Stimulated activated naive CD8-positive, alpha-beta T cell treated with anti-CD3 and anti-CD28 coated beads, Interleukin-15, amount 100 ng/mL, for 72 hours (primary cell): ENCODE measurements around the gene RNASE11.
A peak's percentile ranks its signal among the peaks of the same experiment; 100 is the strongest.
"Not testable (repeated sequence)": the region's sequence is repeated elsewhere in the genome, so short reads cannot be mapped to it uniquely, and the experiment has no call there.

ENCODE experiments used
- ATAC-seq: fragments of 150-1000 bp; cut with Tn5 transposase; 2 replicates; pipeline ENCODE4 v1.10.0; 2021; ENCODE audit warnings: mild to moderate bottlenecking, moderate library complexity
- DNase-seq, 2 donors: peaks; one replicate each; pipeline ENCODE4 v3.0.0; 2021 to 2022
- H3K27ac Mint-ChIP-seq, 2 donors: one replicate each; pipeline ENCODE4 v1.8.0; 2022; ENCODE audit warnings: mild to moderate bottlenecking in 2 of 2, mixed read lengths in 2 of 2, moderate library complexity in 2 of 2
- H3K27me3 Mint-ChIP-seq: one replicate; pipeline ENCODE4 v1.8.0; 2022; ENCODE audit warnings: mixed read lengths
- H3K4me1 Mint-ChIP-seq: one replicate; pipeline ENCODE4 v1.8.0; 2022; ENCODE audit warnings: mild to moderate bottlenecking, mixed read lengths
- H3K4me3 Mint-ChIP-seq, 2 donors: one replicate each; pipeline ENCODE4 v1.8.0; 2022; ENCODE audit warnings: mild to moderate bottlenecking in 2 of 2, mixed read lengths in 2 of 2, moderate library complexity in 1 of 2
- H3K9me3 Mint-ChIP-seq, 2 donors: one replicate each; pipeline ENCODE4 v1.8.0; 2022; ENCODE audit warnings: mixed read lengths in 2 of 2

RNASE11 gene

DNA sequence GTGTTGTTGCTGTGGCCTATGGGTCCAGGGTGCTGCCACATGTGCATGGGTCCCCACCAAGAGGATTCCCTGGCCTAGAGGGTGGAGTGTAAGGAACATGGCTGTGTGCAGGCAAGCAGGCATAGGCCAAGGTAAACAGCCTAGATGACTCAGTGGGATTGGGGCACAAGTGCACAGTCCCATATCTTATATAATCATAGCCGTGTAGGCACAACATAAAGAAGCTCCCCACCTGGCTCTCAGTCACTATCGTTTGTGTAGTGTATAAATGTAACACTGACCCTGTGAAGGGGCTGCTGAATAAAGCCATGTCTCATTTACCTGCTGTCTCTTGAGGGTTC is 19.1 kb upstream of the RNASE11 start:
- Mint-ChIP-seq H3K4me1 (peaks cover 6% of the 10 kb centered on the region), H3K4me3 (no peak overlapping the region), H3K27ac (no peak overlapping the region), H3K9me3 (no peaks in the 10 kb centered on the region), H3K27me3 (no peaks in the 10 kb centered on the region)
- no peak for DNase-seq
- no peak for ATAC-seq

DNA sequence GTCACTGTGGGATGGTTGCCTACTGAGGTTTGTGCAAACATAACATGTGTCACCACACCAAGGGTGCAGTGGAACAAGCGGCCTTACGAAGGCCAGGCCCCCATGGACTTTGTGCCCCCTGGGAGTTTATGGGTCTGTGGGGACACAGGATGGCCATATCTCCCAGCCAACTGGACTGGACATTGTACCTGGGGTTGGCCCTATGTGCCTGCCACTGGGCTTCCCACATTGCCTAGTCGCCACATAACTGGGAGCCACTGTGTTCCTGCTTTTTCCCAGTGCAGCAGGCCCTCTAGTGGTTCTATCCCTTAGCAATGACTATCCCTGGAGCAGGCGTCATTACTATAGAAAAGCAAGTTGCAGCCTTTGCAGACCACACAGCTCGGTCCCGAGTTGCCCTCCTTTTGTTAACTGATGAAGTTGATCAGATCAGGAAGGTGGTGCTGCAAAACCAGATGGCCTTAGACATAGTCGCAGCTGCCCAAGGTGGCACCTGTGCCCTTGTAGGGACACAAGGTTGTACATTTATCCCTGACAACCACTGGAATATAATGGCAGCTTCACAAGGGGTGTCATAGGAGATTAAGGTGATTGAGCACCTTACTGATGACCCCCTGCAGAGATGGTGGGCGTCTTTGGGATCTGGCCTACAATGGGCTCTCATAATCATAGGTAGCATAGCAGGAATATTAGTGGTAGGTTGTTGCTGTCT is 18.5 kb upstream of the RNASE11 start:
- Mint-ChIP-seq H3K4me3 (no peak overlapping the region), H3K27me3 (no peaks in the 10 kb centered on the region), H3K9me3 (no peaks in the 10 kb centered on the region), H3K27ac (no peak overlapping the region), H3K4me1 (peaks cover 6% of the 10 kb centered on the region)
- no peak for DNase-seq
- no peak for ATAC-seq

DNA sequence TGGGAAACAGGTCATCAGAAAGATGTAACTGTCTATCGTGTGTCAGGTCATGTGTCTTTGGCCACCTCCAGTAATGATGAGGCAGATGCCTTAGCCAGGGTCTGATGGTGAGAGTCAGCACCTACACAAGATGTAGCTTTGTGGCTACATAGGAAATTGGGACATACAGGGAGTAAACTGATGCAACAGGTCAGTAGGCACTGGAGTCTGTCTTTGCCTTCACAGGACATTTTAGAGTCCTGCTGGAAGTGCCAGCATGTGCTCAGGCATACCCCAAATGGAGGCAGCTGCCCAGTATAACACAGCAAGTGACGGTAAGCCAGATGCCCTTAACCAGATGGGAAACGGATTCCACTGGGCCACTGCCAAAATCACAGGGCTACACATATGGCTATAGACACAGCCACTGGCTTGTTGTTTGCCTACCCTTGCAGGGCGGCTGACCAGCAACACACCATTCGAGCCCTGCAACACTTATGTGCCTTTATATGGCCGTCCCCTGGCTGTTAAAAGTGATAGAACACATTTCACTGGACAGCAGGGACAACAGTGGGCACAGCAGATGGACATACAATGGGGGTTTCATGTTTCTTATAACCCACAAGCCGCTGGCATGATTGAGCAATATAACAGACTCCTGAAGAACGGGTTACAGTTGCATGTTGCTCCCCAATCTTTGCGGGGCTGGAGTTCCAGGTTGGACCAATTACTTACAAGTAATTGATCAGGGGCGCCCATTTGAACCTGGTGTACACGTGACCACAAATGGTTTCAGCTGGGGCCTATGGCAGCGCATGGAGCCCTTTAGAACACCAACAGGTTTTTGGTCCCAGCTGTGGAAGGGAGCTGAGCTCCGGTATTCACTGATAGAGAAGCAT is 16.3 kb upstream of the RNASE11 start:
- DNase-seq (no peak), ATAC-seq (no peak)
- H3K4me3 Mint-ChIP-seq = no peak overlapping the region
- no peaks in the 10 kb centered on the region for H3K27me3 Mint-ChIP-seq
- no peak overlapping the region for H3K27ac Mint-ChIP-seq
- peaks cover 6% of the 10 kb centered on the region for H3K4me1 Mint-ChIP-seq
- H3K9me3 Mint-ChIP-seq = no peaks in the 10 kb centered on the region

GRCh38 chr14:20602583-20602982 is 14.8 kb upstream of the RNASE11 start:
- Mint-ChIP-seq H3K4me1 (no peaks in the 10 kb centered on the region), H3K4me3 (no peak overlapping the region), H3K27me3 (no peaks in the 10 kb centered on the region), H3K27ac (no peak overlapping the region), H3K9me3 (no peaks in the 10 kb centered on the region)
- DNase-seq (no peak), ATAC-seq (no peak)

- Mint-ChIP-seq H3K4me3 (no peak overlapping the region), H3K27ac (no peak overlapping the region), H3K4me1 (no peaks in the 10 kb centered on the region), H3K27me3 (no peaks in the 10 kb centered on the region), H3K9me3 (no peaks in the 10 kb centered on the region)
- ATAC-seq = no peak
- no peak for DNase-seq
Observed at GRCh38 chr14:20601522-20601921, 13.7 kb upstream of the RNASE11 start.

GRCh38 chr14:20597108-20597507 is 9.3 kb upstream of the RNASE11 start:
- Mint-ChIP-seq H3K4me3 (no peak overlapping the region), H3K27ac (no peak overlapping the region), H3K27me3 (no peaks in the 10 kb centered on the region), H3K9me3 (no peaks in the 10 kb centered on the region), H3K4me1 (no peaks in the 10 kb centered on the region)
- DNase-seq (no peak), ATAC-seq (no peak)

DNA sequence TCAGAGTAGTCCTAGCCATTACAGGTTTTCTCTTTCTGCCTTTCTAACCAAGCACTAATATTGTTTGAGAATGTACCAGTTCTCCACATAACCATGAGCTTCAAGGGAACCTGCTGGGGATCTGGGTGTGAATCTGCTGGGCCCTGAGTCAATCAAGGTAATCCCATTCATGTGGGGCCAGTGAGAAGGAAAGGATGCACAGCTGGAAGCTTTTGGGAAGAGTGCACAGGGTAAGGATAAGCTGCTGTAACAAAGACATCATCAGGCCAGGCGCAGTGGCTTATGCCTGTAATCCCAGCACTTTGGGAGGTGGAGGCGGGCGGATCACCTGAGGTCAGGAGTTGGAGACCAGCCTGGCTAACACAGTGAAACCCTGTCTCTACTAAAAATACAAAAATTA is 7.9 kb upstream of the RNASE11 start:
- not testable (repeated sequence) for H3K27ac Mint-ChIP-seq, H3K27me3 Mint-ChIP-seq, H3K9me3 Mint-ChIP-seq, DNase-seq, H3K4me1 Mint-ChIP-seq, H3K4me3 Mint-ChIP-seq, ATAC-seq

- H3K27me3 Mint-ChIP-seq = no peaks in the 10 kb centered on the region
- H3K9me3 Mint-ChIP-seq = no peaks in the 10 kb centered on the region
- H3K4me1 Mint-ChIP-seq = no peaks in the 10 kb centered on the region
- H3K27ac Mint-ChIP-seq = no peak overlapping the region
- peak overlapping the region in 1 of 2 donors; percentile 6 for H3K4me3 Mint-ChIP-seq
- DNase-seq = no peak
- no peak for ATAC-seq
Observed at GRCh38 chr14:20592574-20592973, 4.8 kb upstream of the RNASE11 start.

- ATAC-seq = no peak
- no peak within 1 kb of the TSS for H3K27ac Mint-ChIP-seq
- no peaks in the 10 kb centered on the region for H3K4me1 Mint-ChIP-seq
- no peaks in the 10 kb centered on the region for H3K9me3 Mint-ChIP-seq
- H3K27me3 Mint-ChIP-seq = no peaks in the 10 kb centered on the region
- no peak within 1 kb of the TSS for H3K4me3 Mint-ChIP-seq
- no peak for DNase-seq
Observed at GRCh38 chr14:20591235-20591634, 3.4 kb upstream of the RNASE11 start, which contains the start of gene RNASE12. TSS of gene RNASE12 (minus strand) at chr14:20591376. CDS start at chr14:20590723, 653 bp downstream.

DNA sequence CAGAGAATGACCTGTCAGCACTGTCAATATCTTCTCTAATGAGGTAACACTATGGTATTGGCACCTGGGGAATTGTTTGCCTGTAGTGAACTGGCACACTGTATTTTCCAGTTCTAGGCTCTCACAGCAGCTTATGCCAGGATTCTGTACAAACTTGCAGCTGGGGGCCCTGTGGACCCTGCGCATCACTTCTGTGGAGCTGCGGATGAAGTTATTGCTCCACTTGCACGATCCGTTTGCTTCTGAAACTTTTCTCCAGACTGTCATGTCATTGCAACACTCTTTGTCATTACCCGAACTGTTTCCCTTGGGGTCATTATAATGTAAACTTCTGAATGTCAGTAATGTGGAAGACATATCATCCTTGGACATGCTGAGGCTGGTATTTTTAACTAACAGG is 3.9 kb downstream of the RNASE11 start:
- H3K9me3 Mint-ChIP-seq = no peaks in the 10 kb centered on the region
- H3K27me3 Mint-ChIP-seq = no peaks in the 10 kb centered on the region
- H3K4me3 Mint-ChIP-seq = no peak overlapping the region
- H3K4me1 Mint-ChIP-seq = no peaks in the 10 kb centered on the region
- DNase-seq (no peak), ATAC-seq (no peak)
- H3K27ac Mint-ChIP-seq = no peak overlapping the region

GRCh38 chr14:20583142-20583541 is 4.7 kb downstream of the RNASE11 start:
- no peak for ATAC-seq
- Mint-ChIP-seq H3K4me1 (no peaks in the 10 kb centered on the region), H3K9me3 (no peaks in the 10 kb centered on the region), H3K27me3 (no peaks in the 10 kb centered on the region), H3K27ac (no peak overlapping the region), H3K4me3 (no peak overlapping the region)
- DNase-seq = no peak

DNA sequence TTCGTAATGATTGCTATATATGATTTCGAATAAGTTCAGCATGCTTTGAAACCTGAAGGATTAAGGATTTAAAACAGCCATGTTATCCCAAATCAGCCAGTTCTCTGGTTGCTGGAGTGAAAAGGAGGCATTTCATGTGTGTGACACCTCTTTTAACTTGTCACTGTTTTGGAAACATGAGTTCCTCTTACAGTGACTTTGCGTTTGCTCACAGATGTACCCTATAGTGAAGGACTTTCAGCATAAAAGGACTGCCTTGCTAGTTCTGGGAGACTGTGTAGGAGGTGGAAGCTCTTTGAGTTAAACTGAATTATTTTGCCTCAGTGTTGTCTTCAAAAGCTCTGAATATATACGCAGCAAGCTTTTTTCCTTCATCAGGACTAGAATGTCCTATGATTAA is 7.6 kb downstream of the RNASE11 start:
- ATAC-seq = no peak
- H3K27me3 Mint-ChIP-seq = no peaks in the 10 kb centered on the region
- H3K4me3 Mint-ChIP-seq = no peak overlapping the region

GRCh38 chr14:20578784-20579502 is 8.9 kb downstream of the RNASE11 start:
- no peak for ATAC-seq
- H3K27me3 Mint-ChIP-seq = no peaks in the 10 kb centered on the region
- no peaks in the 10 kb centered on the region for H3K9me3 Mint-ChIP-seq
- H3K4me1 Mint-ChIP-seq = no peaks in the 10 kb centered on the region
- no peak overlapping the region for H3K27ac Mint-ChIP-seq
- no peak for DNase-seq
- H3K4me3 Mint-ChIP-seq = no peak overlapping the region

More for the DNA sequence above, 7.6 kb downstream of the RNASE11 start:
- Mint-ChIP-seq H3K27ac (no peak overlapping the region), H3K4me1 (no peaks in the 10 kb centered on the region), H3K9me3 (no peaks in the 10 kb centered on the region)
- no peak for DNase-seq

DNA sequence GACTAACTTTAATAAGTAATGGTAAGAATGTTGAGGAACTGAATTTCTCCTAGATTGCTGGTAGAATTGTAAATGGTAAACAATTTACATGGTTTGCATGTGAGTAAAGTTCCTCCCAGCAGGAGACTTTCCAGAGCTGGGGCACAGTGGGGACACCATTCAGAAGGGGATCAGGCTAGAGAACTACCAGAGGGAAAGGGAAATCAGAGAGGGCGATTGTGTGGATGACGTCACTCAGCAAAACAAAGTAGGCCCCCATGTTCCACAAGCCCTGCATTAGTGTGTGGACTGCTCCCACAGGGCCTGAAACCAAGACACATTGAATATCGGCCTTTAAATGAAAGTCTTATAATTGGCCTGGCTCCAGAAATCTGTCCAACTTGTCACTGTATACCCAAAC is 9.5 kb downstream of the RNASE11 start:
- H3K27ac Mint-ChIP-seq = no peak overlapping the region
- no peaks in the 10 kb centered on the region for H3K27me3 Mint-ChIP-seq
- DNase-seq = no peak
- H3K4me3 Mint-ChIP-seq = no peak overlapping the region
- no peaks in the 10 kb centered on the region for H3K4me1 Mint-ChIP-seq
- no peaks in the 10 kb centered on the region for H3K9me3 Mint-ChIP-seq
- no peak for ATAC-seq

DNA sequence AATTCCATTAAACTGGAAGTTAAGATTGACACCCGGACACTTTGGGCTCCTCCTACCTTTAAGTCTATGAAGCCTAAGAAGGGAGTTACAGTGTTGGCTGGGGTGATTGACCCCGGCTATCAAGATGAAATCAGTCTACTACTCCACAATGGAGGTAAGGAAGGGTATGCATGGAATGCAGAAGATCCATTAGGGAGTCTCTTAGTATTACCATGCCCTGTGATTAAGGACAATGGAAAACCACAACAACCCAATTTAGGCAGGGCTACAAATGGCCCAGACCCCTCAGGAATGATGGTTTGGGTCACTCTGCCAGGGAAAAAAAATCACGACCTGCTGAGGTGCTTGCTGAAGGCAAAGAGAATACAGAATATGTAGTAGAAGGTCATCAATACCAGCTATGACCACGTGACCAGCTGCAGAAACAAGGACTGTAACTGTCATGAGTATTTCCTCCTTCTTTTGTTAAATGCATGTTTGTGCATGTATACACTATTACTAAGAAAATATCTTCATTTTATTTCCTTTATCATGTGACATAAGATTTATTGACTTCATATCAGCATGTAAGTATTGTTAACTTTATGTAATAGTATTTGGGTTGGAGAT is 15.3 kb downstream of the RNASE11 start:
- not testable (repeated sequence) for H3K27ac Mint-ChIP-seq

More for the DNA sequence above, 15.3 kb downstream of the RNASE11 start:
- not testable (repeated sequence) for H3K27me3 Mint-ChIP-seq, H3K4me1 Mint-ChIP-seq, ATAC-seq, DNase-seq, H3K4me3 Mint-ChIP-seq
- peaks cover 12 to 14% of the 10 kb centered on the region in 2 donors for H3K9me3 Mint-ChIP-seq
